ENCODE data around the gene PRKACB. TPM values are rescaled to one million over a fixed set of nuclear protein-coding genes. Genes with fewer than 3 reads are reported as not detected.
A peak's percentile ranks its signal among the peaks of the same experiment; 100 is the strongest.

The PRKACB gene
- total RNA-seq, 3 donors from 2014 or later: 25.2 to 31.3 (median 26.4) TPM

DNA sequence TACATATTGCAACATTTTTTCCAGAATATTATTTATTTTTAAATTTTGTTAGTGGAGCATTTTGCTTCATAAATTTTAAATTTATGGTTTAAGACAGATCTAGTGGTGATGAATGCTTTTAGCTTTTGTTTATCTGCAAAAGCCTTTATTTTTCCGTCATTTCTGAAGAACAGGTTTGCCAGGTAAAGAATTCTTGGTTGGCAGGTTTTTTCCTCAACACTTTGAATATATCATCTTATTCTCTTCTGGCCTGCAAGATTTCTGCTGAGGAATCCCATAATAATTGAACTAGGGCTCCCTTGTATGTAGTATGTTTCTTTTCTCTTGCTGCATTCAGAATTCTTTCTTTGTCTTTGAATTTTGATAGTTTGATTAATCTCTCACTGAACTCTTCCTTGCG is 106.6 kb downstream of the PRKACB start:
- H3K9me3 ChIP-seq: peaks cover 0 to 6% of the 10 kb centered on the region in 2 donors
- TF ChIP-seq, protein P1, sequence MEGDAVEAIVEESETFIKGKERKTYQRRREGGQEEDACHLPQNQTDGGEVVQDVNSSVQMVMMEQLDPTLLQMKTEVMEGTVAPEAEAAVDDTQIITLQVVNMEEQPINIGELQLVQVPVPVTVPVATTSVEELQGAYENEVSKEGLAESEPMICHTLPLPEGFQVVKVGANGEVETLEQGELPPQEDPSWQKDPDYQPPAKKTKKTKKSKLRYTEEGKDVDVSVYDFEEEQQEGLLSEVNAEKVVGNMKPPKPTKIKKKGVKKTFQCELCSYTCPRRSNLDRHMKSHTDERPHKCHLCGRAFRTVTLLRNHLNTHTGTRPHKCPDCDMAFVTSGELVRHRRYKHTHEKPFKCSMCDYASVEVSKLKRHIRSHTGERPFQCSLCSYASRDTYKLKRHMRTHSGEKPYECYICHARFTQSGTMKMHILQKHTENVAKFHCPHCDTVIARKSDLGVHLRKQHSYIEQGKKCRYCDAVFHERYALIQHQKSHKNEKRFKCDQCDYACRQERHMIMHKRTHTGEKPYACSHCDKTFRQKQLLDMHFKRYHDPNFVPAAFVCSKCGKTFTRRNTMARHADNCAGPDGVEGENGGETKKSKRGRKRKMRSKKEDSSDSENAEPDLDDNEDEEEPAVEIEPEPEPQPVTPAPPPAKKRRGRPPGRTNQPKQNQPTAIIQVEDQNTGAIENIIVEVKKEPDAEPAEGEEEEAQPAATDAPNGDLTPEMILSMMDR (IDR thresholded peaks at IDR 0.05): no peak
- TF ChIP-seq POLR2AphosphoS5 (IDR thresholded peaks at IDR 0.05) (no peak), POLR2A (IDR thresholded peaks at IDR 0.05) (no peak)
- no peaks in the 10 kb centered on the region for H3K27me3 ChIP-seq
- no peaks in the 10 kb centered on the region for H3K36me3 ChIP-seq
- H3K4me3 ChIP-seq: no peak overlapping the region
- no peaks in the 10 kb centered on the region for H3K4me1 ChIP-seq
- intact Hi-C loops (cut with DNase I; ENCODE audit: low total_unique reads): no loop called here
- no peak for DNase-seq (ENCODE audit: low spot score in 2 of 2)
- H3K27ac ChIP-seq: no peak overlapping the region

DNA sequence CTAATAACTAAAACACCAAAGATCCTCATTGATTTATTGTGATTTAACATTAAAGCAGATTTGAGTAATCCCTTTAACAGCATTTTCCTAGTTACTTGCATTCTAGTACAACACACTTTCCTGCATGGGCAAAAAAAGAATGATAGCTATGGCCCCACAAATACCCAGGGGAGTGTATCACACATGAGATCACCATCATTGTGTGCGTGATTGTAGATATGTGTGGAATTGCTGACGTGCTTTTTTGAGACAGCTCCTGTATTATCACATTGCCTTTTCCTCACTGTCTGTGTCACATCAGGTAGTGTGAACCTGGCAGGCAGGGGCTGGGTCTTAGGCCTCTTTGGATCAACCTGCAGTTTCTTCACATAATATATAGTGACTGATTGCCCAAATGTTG is 109.0 kb downstream of the PRKACB start:
- intact Hi-C loops (cut with DNase I; ENCODE audit: low total_unique reads): no loop called here
- H3K4me1 ChIP-seq: no peaks in the 10 kb centered on the region
- TF ChIP-seq POLR2A (IDR thresholded peaks at IDR 0.05) (no peak), POLR2AphosphoS5 (IDR thresholded peaks at IDR 0.05) (no peak)
- TF ChIP-seq, protein P1 (IDR thresholded peaks at IDR 0.05): no peak
- H3K27me3 ChIP-seq: no peaks in the 10 kb centered on the region
- H3K9me3 ChIP-seq: peaks cover 0 to 6% of the 10 kb centered on the region in 2 donors
- no peak for DNase-seq (ENCODE audit: low spot score in 2 of 2)
- no peak overlapping the region for H3K4me3 ChIP-seq
- no peak overlapping the region for H3K27ac ChIP-seq
- no peaks in the 10 kb centered on the region for H3K36me3 ChIP-seq

DNA sequence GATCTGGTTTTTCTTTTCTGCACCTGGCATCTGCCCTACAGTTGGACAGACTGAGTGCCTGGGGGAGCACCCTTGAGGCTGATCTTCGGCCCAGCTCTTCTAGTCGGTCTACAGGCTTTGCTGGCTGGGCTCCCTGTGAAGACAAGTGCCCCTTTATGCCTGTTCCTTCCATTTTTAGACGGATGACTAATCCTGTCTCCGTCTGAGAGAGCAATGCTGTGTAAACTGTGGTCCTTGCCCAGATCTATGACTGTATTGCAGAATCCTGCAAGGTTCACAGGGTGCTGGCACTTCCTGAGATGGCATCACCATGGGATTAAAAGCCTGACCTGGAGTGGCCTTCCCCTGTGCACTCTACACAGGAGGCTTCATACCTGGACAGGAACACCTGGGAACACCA is 109.8 kb downstream of the PRKACB start:
- Histone ChIP-seq H3K4me1 (no peaks in the 10 kb centered on the region), H3K27me3 (no peaks in the 10 kb centered on the region), H3K36me3 (no peaks in the 10 kb centered on the region), H3K4me3 (no peak overlapping the region), H3K27ac (peak overlapping the region in 1 of 2 donors; percentile 4), H3K9me3 (peaks cover 0 to 6% of the 10 kb centered on the region in 2 donors)
- peak in 1 of 2 donors; percentile 49 for DNase-seq (ENCODE audit: low spot score in 2 of 2)
- intact Hi-C loops (cut with DNase I; ENCODE audit: low total_unique reads): no loop called here
- peak in 1 of 3 donors; percentile 24 for TF ChIP-seq POLR2AphosphoS5 (IDR thresholded peaks at IDR 0.05)
- TF ChIP-seq, protein P1 (IDR thresholded peaks at IDR 0.05): no peak

DNA sequence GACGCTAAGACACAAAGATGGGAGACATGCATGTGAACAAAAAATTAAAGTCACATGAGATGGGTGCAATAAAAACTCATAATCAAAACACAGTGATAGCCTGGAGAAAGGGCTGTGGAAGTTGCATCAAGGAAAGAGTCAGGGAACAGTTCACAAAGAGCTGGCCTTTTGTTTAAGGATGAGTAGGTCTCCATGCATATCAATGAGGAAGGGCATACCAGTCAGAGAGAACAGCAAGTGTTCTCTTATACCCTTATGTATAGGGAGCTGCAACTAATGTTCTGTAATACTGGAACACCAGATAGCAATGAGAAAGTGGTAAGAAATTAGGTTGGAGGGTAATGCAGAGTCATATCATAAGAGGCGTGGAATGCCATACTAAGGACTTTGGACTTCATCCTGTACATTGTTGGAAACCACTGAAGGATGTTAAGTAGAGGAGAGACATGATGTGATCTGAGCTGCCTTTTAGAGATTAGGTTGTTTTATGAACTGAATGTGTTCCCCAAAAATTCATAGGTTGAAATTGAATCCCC is 110.7 kb downstream of the PRKACB start:
- DNase-seq (ENCODE audit: low spot score in 2 of 2): no peak
- intact Hi-C loops (cut with DNase I; ENCODE audit: low total_unique reads): no loop called here
- H3K9me3 ChIP-seq: peaks cover 0 to 6% of the 10 kb centered on the region in 2 donors
- no peaks in the 10 kb centered on the region for H3K4me1 ChIP-seq
- H3K4me3 ChIP-seq: no peak overlapping the region
- H3K27me3 ChIP-seq: no peaks in the 10 kb centered on the region
- H3K36me3 ChIP-seq: no peaks in the 10 kb centered on the region
- TF ChIP-seq POLR2A (IDR thresholded peaks at IDR 0.05): no peak
- TF ChIP-seq, protein P1 (IDR thresholded peaks at IDR 0.05): no peak
- no peak for TF ChIP-seq POLR2AphosphoS5 (IDR thresholded peaks at IDR 0.05)
- no peak overlapping the region for H3K27ac ChIP-seq

DNA sequence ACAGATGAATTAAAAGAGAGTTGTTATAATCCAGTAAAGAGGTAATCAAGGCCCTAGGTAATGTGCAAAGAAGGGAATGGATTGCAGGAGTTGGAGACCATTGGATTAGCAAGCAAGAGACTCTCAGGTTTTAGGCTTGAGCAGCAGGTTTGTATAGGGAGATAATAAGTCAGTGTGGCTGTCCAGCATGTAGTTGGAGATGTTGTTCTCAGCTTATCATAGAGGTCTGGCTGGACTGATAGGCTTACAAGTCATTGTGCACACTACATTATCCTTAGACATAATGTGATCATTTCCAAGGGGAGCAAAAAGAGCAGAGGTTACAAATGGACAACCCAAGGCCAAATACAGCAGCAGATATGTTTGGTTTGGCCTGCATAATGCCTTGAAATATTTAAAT is 111.5 kb downstream of the PRKACB start:
- Histone ChIP-seq H3K4me1 (no peaks in the 10 kb centered on the region), H3K9me3 (peaks cover 0 to 6% of the 10 kb centered on the region in 2 donors), H3K27me3 (no peaks in the 10 kb centered on the region), H3K36me3 (no peaks in the 10 kb centered on the region), H3K4me3 (no peak overlapping the region), H3K27ac (no peak overlapping the region)
- intact Hi-C loops (cut with DNase I; ENCODE audit: low total_unique reads): no loop called here
- TF ChIP-seq POLR2A (IDR thresholded peaks at IDR 0.05): no peak
- TF ChIP-seq, protein P1 (IDR thresholded peaks at IDR 0.05): no peak
- TF ChIP-seq POLR2AphosphoS5 (IDR thresholded peaks at IDR 0.05): no peak
- DNase-seq (ENCODE audit: low spot score in 2 of 2): no peak

All from breast epithelium (tissue), 4 donors.